SK-N-SH treated with all-trans-retinoic acid at 6 μM for 48 hours (cell line): ENCODE measurements around the gene PTBP3.
"Not testable (repeated sequence)": the region's sequence is repeated elsewhere in the genome, so short reads cannot be mapped to it uniquely, and the experiment has no call there.

Experiments
- ARNTL ChIP-seq: fragments of 450-650 bp; formaldehyde crosslinking; IDR thresholded peaks from 2 replicates; pipeline ENCODE4 v1.5.0; 2020; ENCODE audit warnings: low read depth, mild to moderate bottlenecking, moderate library complexity, borderline replicate concordance
- ESRRG ChIP-seq: fragments of 250-450 bp; sonication (Bioruptor Pico); IDR thresholded peaks from 2 replicates; pipeline ENCODE4 v1.6.1; 2021; ENCODE audit warnings: mild to moderate bottlenecking
- ISL1 ChIP-seq: fragments of 250-450 bp; sonication (Bioruptor Pico); IDR thresholded peaks from 2 replicates; pipeline ENCODE4 v2.1.2; 2022; ENCODE audit warnings: mild to moderate bottlenecking, moderate library complexity
- OSR1 ChIP-seq: fragments of 250-450 bp; sonication (Bioruptor Pico); IDR thresholded peaks from 2 replicates; pipeline ENCODE4 v1.8.0; 2022; ENCODE audit warnings: moderate library complexity, mild to moderate bottlenecking, inconsistent platforms
- ZC3H10 ChIP-seq: fragments of 250-450 bp; sonication (Bioruptor Pico); IDR thresholded peaks from 2 replicates; pipeline ENCODE4 v1.5.1; 2021; ENCODE audit warnings: mild to moderate bottlenecking, moderate library complexity
- ZFP3 ChIP-seq: fragments of 250-450 bp; sonication (Bioruptor Pico); IDR thresholded peaks from 2 replicates; pipeline ENCODE4 v1.5.0; 2020; ENCODE audit warnings: mild to moderate bottlenecking, moderate library complexity
- TF ChIP-seq, protein P1 (sequence below): fragments of 250-450 bp; sonication (Bioruptor Pico); IDR thresholded peaks from 2 replicates; pipeline ENCODE4 v1.8.0; 2020; ENCODE audit warnings: mild to moderate bottlenecking, moderate library complexity, borderline replicate concordance
- TF ChIP-seq, protein P2 (sequence below): fragments of 250-450 bp; sonication (Bioruptor Pico); IDR thresholded peaks from 2 replicates; pipeline ENCODE4 v1.5.1; 2020; ENCODE audit warnings: low read depth, mild to moderate bottlenecking, moderate library complexity

DNA sequence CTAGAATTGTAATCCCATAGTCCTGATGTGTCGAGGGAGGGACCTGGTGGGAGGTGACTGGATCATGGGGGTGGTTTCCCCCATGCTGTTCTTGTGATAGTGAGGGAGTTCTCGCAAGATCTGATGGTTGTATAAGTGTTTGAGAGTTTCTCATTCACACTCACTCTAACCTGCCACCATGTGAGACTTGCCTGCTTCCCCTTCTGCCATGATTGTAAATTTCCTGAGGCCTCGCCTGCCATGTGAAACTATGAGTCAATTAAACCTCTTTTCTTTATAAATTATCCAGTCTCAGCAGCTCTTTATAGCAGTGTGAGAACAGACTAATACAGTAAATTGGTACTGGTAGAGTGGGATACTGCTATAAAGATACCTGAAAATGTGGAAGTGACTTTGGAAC, 50.6 kb downstream of the PTBP3 start:
- TF ChIP-seq, protein P1, sequence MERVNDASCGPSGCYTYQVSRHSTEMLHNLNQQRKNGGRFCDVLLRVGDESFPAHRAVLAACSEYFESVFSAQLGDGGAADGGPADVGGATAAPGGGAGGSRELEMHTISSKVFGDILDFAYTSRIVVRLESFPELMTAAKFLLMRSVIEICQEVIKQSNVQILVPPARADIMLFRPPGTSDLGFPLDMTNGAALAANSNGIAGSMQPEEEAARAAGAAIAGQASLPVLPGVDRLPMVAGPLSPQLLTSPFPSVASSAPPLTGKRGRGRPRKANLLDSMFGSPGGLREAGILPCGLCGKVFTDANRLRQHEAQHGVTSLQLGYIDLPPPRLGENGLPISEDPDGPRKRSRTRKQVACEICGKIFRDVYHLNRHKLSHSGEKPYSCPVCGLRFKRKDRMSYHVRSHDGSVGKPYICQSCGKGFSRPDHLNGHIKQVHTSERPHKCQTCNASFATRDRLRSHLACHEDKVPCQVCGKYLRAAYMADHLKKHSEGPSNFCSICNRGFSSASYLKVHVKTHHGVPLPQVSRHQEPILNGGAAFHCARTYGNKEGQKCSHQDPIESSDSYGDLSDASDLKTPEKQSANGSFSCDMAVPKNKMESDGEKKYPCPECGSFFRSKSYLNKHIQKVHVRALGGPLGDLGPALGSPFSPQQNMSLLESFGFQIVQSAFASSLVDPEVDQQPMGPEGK (CRISPR knock-in tag): not testable (repeated sequence)
- not testable (repeated sequence) for TF ChIP-seq ZFP3 (CRISPR knock-in tag); ZC3H10 (CRISPR knock-in tag); ARNTL; ESRRG (CRISPR knock-in tag); OSR1; ISL1 (CRISPR knock-in tag)
- TF ChIP-seq, protein P2, sequence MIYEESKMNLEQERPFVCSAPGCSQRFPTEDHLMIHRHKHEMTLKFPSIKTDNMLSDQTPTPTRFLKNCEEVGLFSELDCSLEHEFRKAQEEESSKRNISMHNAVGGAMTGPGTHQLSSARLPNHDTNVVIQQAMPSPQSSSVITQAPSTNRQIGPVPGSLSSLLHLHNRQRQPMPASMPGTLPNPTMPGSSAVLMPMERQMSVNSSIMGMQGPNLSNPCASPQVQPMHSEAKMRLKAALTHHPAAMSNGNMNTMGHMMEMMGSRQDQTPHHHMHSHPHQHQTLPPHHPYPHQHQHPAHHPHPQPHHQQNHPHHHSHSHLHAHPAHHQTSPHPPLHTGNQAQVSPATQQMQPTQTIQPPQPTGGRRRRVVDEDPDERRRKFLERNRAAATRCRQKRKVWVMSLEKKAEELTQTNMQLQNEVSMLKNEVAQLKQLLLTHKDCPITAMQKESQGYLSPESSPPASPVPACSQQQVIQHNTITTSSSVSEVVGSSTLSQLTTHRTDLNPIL (CRISPR knock-in tag): not testable (repeated sequence)
